ENCODE results near the gene PFKFB2.

PFKFB2 gene

GRCh38 chr1:207030522-207031009 lies 22.5 kb upstream of the PFKFB2 start:
- Histone ChIP-seq H3K4me1 (no peaks in the 10 kb centered on the region), H3K27me3 (peaks cover 91% of the 10 kb centered on the region), H3K9me3 (no peaks in the 10 kb centered on the region), H3K4me3 (ENCODE audit: low read depth, low read length) (no peak overlapping the region), H3K36me3 (no peaks in the 10 kb centered on the region)
- no peak for DNase-seq
- TF ChIP-seq, protein P1, sequence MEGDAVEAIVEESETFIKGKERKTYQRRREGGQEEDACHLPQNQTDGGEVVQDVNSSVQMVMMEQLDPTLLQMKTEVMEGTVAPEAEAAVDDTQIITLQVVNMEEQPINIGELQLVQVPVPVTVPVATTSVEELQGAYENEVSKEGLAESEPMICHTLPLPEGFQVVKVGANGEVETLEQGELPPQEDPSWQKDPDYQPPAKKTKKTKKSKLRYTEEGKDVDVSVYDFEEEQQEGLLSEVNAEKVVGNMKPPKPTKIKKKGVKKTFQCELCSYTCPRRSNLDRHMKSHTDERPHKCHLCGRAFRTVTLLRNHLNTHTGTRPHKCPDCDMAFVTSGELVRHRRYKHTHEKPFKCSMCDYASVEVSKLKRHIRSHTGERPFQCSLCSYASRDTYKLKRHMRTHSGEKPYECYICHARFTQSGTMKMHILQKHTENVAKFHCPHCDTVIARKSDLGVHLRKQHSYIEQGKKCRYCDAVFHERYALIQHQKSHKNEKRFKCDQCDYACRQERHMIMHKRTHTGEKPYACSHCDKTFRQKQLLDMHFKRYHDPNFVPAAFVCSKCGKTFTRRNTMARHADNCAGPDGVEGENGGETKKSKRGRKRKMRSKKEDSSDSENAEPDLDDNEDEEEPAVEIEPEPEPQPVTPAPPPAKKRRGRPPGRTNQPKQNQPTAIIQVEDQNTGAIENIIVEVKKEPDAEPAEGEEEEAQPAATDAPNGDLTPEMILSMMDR (IDR thresholded peaks at IDR 0.05; ENCODE audit: low read depth, low read length), result no peak

GRCh38 chr1:207031016-207031415 lies 22.1 kb upstream of the PFKFB2 start:
- Histone ChIP-seq H3K4me1 (no peaks in the 10 kb centered on the region), H3K36me3 (no peaks in the 10 kb centered on the region), H3K27me3 (peaks cover 91% of the 10 kb centered on the region), H3K4me3 (ENCODE audit: low read depth, low read length) (no peak overlapping the region), H3K9me3 (no peaks in the 10 kb centered on the region)
- TF ChIP-seq, protein P1 (IDR thresholded peaks at IDR 0.05; ENCODE audit: low read depth, low read length), result no peak
- DNase-seq, result no peak

DNA sequence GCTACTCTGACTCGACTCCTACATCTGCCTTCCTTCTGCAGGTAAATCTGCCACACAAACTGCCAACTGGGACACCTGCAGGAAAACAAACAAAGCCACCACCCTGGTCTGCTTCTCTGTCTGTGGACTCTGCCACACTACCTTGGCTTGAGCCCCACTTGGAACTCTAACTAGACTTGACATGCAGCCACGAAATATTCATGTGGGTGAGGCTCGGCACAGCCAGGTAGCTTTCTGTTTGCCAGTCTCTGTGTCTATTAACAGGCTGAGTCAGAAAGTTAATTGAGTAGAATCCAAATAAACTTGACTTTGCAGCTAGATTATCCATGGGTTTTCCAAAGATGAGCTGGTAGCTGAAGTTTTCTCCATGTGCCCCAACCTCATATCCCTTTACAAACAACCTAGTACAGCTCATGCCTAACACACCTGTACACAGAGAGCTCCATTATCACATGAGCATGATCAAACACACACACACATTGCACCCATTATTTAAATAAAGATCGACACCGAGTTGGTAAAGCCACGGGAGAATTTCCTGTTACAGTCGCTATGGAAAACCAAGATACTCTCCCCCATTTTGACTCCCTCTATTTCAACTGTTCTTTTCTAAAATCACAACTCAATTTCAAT lies 21.3 kb upstream of the PFKFB2 start:
- H3K27me3 ChIP-seq, result peaks cover 93% of the 10 kb centered on the region
- H3K4me3 ChIP-seq (ENCODE audit: low read depth, low read length), result no peak overlapping the region
- no peak for DNase-seq
- TF ChIP-seq, protein P1 (IDR thresholded peaks at IDR 0.05; ENCODE audit: low read depth, low read length), result no peak
- H3K36me3 ChIP-seq, result no peaks in the 10 kb centered on the region
- H3K4me1 ChIP-seq, result no peaks in the 10 kb centered on the region
- no peaks in the 10 kb centered on the region for H3K9me3 ChIP-seq

DNA sequence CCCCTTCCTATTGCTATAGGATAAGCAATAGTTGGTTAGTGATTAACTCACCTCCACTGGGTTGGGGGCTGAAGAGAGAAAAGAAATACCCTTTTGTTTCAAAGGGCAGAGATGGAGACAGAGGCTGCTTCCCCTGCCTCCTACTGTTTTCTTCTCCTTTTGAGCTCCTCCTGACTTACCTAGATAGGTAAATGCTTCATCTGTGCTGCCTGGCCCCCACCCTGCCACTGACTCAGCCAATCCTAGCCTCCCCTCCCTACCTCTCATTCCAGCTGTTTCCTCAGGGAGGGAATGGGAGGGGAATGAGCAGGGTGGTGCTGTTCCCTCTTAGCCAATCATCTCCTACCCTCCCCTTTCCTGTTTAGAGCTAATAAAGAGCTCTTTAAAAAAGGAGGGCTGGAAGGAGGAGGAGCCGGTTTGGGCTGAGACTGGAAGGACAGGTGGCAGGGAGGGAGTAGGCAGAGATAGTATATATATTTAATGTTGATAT lies 20.5 kb upstream of the PFKFB2 start, which contains the start of gene C1orf116:
Gene C1orf116, minus strand, starts transcription at position 229 of the 490 bp plus-strand sequence. CDS start 5,158 bp downstream, outside the sequence.
- no peaks in the 10 kb centered on the region for H3K4me1 ChIP-seq
- TF ChIP-seq, protein P1 (IDR thresholded peaks at IDR 0.05; ENCODE audit: low read depth, low read length), result no peak
- no peak for DNase-seq
- no peaks in the 10 kb centered on the region for H3K36me3 ChIP-seq
- H3K27me3 ChIP-seq, result peaks cover 96% of the 10 kb centered on the region
- H3K4me3 ChIP-seq (ENCODE audit: low read depth, low read length), result no peak within 1 kb of the TSS
- H3K9me3 ChIP-seq, result no peaks in the 10 kb centered on the region

DNA sequence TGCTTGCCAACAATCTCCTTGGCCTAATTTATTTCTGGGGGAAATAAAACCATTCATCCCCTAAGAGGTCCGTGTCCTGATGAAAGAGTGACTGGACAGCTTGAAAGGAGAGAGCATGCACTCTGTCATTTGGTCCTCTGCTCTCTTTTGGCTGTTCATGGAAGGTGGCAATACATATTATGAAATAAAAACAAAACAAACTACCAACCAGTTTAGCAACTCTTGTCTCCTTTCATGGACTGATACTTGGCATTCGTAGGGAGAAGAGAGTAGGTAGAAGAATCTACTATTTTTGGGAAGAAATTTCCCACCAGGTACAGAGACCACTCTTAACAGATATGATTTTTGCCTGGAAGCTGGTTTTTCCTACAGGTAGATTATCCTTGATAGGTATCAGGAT lies 19.8 kb upstream of the PFKFB2 start:
- no peak for DNase-seq

More for the DNA sequence above, 19.8 kb upstream of the PFKFB2 start:
- TF ChIP-seq, protein P1 (IDR thresholded peaks at IDR 0.05; ENCODE audit: low read depth, low read length), result no peak
- Histone ChIP-seq H3K36me3 (no peaks in the 10 kb centered on the region), H3K4me3 (ENCODE audit: low read depth, low read length) (no peak overlapping the region), H3K4me1 (no peaks in the 10 kb centered on the region), H3K9me3 (no peaks in the 10 kb centered on the region), H3K27me3 (peaks cover 96% of the 10 kb centered on the region)

All from BE2C (cell line).